K562 (cell line): ENCODE results near the gene REX1BD. TPM values are rescaled to one million over a fixed set of nuclear protein-coding genes. Genes with fewer than 3 reads are reported as not detected.
A peak's percentile ranks its signal among the peaks of the same experiment; 100 is the strongest.

Source experiments
- ETV5 ChIP-seq: sonication (generic); formaldehyde crosslinking; IDR thresholded peaks from 2 replicates; pipeline ENCODE4 v1.4.0; 2020; ENCODE audit warnings: low read depth, mild to moderate bottlenecking, missing genetic modification reagents
- FOXP1 ChIP-seq: sonication (generic); formaldehyde crosslinking; IDR thresholded peaks from 2 replicates; pipeline ENCODE4 v1.8.0; 2022; ENCODE audit warnings: mild to moderate bottlenecking, missing genetic modification reagents
- ILF3 ChIP-seq: fragments of 450-650 bp; IDR thresholded peaks from 2 replicates; pipeline ENCODE4 v1.6.1; 2018; ENCODE audit warnings: antibody characterized with exemption, mild to moderate bottlenecking, moderate library complexity, borderline replicate concordance
- MAFF ChIP-seq: IDR thresholded peaks from 2 replicates; pipeline ENCODE4 v1.6.1; 2012; ENCODE audit warnings: low read length, improper control_type of control experiment
- MAFK ChIP-seq: IDR thresholded peaks from 2 replicates; pipeline ENCODE4 v1.6.1; 2011; ENCODE audit warnings: low read length, improper control_type of control experiment
- NCOR1 ChIP-seq: fragments of 450-650 bp; IDR thresholded peaks from 2 replicates; pipeline ENCODE4 v1.6.1; 2016; ENCODE audit warnings: mild to moderate bottlenecking, moderate library complexity
- RBM17 ChIP-seq: fragments of 200-400 bp; formaldehyde crosslinking; IDR thresholded peaks from 2 replicates; pipeline ENCODE4 v1.6.1; 2017; ENCODE audit warnings: low read depth, mild to moderate bottlenecking, low read length, borderline replicate concordance
- RHOXF2B ChIP-seq: fragments of 250-450 bp; sonication (Bioruptor Pico); conservative IDR thresholded peaks from 2 replicates; pipeline ENCODE4 v1.5.1; 2021
- SMAD1 ChIP-seq: fragments of 150-350 bp; IDR thresholded peaks from 2 replicates; pipeline ENCODE4 v1.6.1; 2014; ENCODE audit warnings: low read length, low read depth; ENCODE audit not compliant: partially characterized antibody
- TARDBP ChIP-seq: fragments of 450-650 bp; IDR thresholded peaks from 2 replicates; pipeline ENCODE4 v1.6.1; 2016
- TEAD2 ChIP-seq: fragments of 450-650 bp; IDR thresholded peaks from 2 replicates; pipeline ENCODE4 v1.6.1; 2016; ENCODE audit warnings: missing genetic modification characterization, control low read depth, missing compliant biosample characterization
- XRCC4 ChIP-seq: IDR thresholded peaks from one replicate; pipeline ENCODE4 v1.6.1; 2011; ENCODE audit not compliant: insufficient read depth, insufficient read length; ENCODE audit errors: extremely low read depth
- ZNF24 ChIP-seq: fragments of 450-650 bp; IDR thresholded peaks from 2 replicates; pipeline ENCODE4 v1.6.1; 2016
- ZNF512 ChIP-seq: IDR thresholded peaks from 2 replicates; pipeline ENCODE4 v1.6.1; 2016; ENCODE audit warnings: missing genetic modification characterization, missing compliant biosample characterization
- ZNF551 ChIP-seq: fragments of 250-450 bp; sonication (Bioruptor Pico); IDR thresholded peaks from 2 replicates; pipeline ENCODE4 v1.5.0; 2021; ENCODE audit warnings: mild to moderate bottlenecking, moderate library complexity
- polyA plus RNA-seq, 8 experiments: library from polyadenylated mRNA; depleted of rRNA in 4 of 8; stranded (reverse) in 5 of 8; unstranded in 3 of 8; fragments of >200 nt; fragmentation: Nextera tagmentation in 2 of 8; fragmentation: Illumina TruSeq in 1 of 8; extraction: Ambion mirVana in 2 of 8; extraction: Trizol in 1 of 8; gene quantifications; 2 replicates each; pipeline versions ENCODE4 v1.2.1 to v1.2.3, GENCODE V29; 2011 to 2014; ENCODE audit warnings: inconsistent platforms in 1 of 8, missing spikeins in 1 of 8
- total RNA-seq, 7 experiments: library from RNA; depleted of rRNA in 6 of 7; stranded (reverse); fragments of >200 nt in 6 of 7; fragmentation: Illumina TruSeq in 2 of 7; extraction: Trizol in 2 of 7; gene quantifications; 2 replicates each; pipeline versions ENCODE4 v1.2.1 to v1.2.3, GENCODE V29; 2011 to 2021; ENCODE audit warnings: low replicate concordance in 1 of 7
- TF ChIP-seq, protein P1 (sequence below): fragments of 150-350 bp; IDR thresholded peaks from 2 replicates; pipeline ENCODE4 v1.6.1; 2014; ENCODE audit warnings: low read depth, mild to moderate bottlenecking, low read length, borderline replicate concordance
- TF ChIP-seq, protein P2 (sequence below), 3 experiments: fragments of 200-800 bp in 1 of 3; fragments of 250-450 bp in 1 of 3; fragments of 450-650 bp in 1 of 3; sonication (Bioruptor Pico) in 1 of 3; sonication (Bioruptor generic) in 1 of 3; formaldehyde crosslinking in 1 of 3; IDR thresholded peaks; 2 replicates each; pipeline versions ENCODE4 v1.6.1 to v1.8.0; 2016 to 2022; ENCODE audit warnings: mild to moderate bottlenecking in 2 of 3, missing genetic modification characterization in 2 of 3, missing compliant biosample characterization in 1 of 3, moderate library complexity in 1 of 3
- TF ChIP-seq, protein P3 (sequence below): sonication (generic); formaldehyde crosslinking; IDR thresholded peaks from 2 replicates; pipeline ENCODE4 v1.8.0; 2022; ENCODE audit warnings: missing genetic modification reagents, mild to moderate bottlenecking, borderline replicate concordance

REX1BD gene
- total and polyA plus RNA-seq, 9 of the 15 experiments (the other 6 are each of a cell fraction or from before 2014, with no cell fraction given) = 1.9 to 136 (median 13.8) TPM

GRCh38 chr19:18571564-18572344 is 16.8 kb upstream of the REX1BD start, which contains the start of gene UBA52 (continued):
- TF ChIP-seq NCOR1 (0 out of 2 replicates have a peak, but pooled peaks have one; percentile 34), XRCC4 (no peak), ETV5 (peak; percentile 99), FOXP1 (CRISPR knock-in tag) (peak; percentile 96), RBM17 (no peak), MAFK (peak; percentile 20; the same call in 1 of the 2 replicates), RHOXF2B (CRISPR knock-in tag) (no peak), ZNF551 (CRISPR knock-in tag) (no peak), TARDBP (peak; percentile 19; the same call in 1 of the 2 replicates), MAFF (no peak), ZNF24 (no peak), TEAD2 (tag) (no peak), ILF3 (no peak), ZNF512 (tag) (no peak), SMAD1 (no peak)
- TF ChIP-seq, protein P1, sequence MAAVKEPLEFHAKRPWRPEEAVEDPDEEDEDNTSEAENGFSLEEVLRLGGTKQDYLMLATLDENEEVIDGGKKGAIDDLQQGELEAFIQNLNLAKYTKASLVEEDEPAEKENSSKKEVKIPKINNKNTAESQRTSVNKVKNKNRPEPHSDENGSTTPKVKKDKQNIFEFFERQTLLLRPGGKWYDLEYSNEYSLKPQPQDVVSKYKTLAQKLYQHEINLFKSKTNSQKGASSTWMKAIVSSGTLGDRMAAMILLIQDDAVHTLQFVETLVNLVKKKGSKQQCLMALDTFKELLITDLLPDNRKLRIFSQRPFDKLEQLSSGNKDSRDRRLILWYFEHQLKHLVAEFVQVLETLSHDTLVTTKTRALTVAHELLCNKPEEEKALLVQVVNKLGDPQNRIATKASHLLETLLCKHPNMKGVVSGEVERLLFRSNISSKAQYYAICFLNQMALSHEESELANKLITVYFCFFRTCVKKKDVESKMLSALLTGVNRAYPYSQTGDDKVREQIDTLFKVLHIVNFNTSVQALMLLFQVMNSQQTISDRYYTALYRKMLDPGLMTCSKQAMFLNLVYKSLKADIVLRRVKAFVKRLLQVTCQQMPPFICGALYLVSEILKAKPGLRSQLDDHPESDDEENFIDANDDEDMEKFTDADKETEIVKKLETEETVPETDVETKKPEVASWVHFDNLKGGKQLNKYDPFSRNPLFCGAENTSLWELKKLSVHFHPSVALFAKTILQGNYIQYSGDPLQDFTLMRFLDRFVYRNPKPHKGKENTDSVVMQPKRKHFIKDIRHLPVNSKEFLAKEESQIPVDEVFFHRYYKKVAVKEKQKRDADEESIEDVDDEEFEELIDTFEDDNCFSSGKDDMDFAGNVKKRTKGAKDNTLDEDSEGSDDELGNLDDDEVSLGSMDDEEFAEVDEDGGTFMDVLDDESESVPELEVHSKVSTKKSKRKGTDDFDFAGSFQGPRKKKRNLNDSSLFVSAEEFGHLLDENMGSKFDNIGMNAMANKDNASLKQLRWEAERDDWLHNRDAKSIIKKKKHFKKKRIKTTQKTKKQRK = no peak
- TF ChIP-seq, protein P2, sequence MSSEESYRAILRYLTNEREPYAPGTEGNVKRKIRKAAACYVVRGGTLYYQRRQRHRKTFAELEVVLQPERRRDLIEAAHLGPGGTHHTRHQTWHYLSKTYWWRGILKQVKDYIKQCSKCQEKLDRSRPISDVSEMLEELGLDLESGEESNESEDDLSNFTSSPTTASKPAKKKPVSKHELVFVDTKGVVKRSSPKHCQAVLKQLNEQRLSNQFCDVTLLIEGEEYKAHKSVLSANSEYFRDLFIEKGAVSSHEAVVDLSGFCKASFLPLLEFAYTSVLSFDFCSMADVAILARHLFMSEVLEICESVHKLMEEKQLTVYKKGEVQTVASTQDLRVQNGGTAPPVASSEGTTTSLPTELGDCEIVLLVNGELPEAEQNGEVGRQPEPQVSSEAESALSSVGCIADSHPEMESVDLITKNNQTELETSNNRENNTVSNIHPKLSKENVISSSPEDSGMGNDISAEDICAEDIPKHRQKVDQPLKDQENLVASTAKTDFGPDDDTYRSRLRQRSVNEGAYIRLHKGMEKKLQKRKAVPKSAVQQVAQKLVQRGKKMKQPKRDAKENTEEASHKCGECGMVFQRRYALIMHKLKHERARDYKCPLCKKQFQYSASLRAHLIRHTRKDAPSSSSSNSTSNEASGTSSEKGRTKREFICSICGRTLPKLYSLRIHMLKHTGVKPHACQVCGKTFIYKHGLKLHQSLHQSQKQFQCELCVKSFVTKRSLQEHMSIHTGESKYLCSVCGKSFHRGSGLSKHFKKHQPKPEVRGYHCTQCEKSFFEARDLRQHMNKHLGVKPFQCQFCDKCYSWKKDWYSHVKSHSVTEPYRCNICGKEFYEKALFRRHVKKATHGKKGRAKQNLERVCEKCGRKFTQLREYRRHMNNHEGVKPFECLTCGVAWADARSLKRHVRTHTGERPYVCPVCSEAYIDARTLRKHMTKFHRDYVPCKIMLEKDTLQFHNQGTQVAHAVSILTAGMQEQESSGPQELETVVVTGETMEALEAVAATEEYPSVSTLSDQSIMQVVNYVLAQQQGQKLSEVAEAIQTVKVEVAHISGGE (CRISPR knock-in tag; IDR thresholded peaks at IDR 0.05) = peak in 1 of 3 experiments; percentile 82; a peak in 1 of 6 replicates
- TF ChIP-seq, protein P3, sequence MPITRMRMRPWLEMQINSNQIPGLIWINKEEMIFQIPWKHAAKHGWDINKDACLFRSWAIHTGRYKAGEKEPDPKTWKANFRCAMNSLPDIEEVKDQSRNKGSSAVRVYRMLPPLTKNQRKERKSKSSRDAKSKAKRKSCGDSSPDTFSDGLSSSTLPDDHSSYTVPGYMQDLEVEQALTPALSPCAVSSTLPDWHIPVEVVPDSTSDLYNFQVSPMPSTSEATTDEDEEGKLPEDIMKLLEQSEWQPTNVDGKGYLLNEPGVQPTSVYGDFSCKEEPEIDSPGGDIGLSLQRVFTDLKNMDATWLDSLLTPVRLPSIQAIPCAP = no peak
